Activated T-helper 9 cell treated with anti-CD3 and anti-CD28 coated beads, Interleukin-2, amount 50 U/mL, for 16 hours (primary cell): ENCODE measurements around the gene PKN1.

Experiments
- DNase-seq: peaks from one replicate; pipeline ENCODE4 v3.0.0-alpha.2; 2020; ENCODE audit warnings: low read depth

The PKN1 gene

GRCh38 chr19:14406645-14407401 lies 26.3 kb upstream of the PKN1 start:
- DNase-seq = no peak

- DNase-seq = no peak
Measured at GRCh38 chr19:14407605-14408484, 25.3 kb upstream of the PKN1 start.

- no peak for DNase-seq
Measured at GRCh38 chr19:14408491-14409145, 24.5 kb upstream of the PKN1 start.

- no peak for DNase-seq
Measured at GRCh38 chr19:14409146-14410023, 23.7 kb upstream of the PKN1 start.

- no peak for DNase-seq
Measured at GRCh38 chr19:14410091-14411051, 22.7 kb upstream of the PKN1 start.

GRCh38 chr19:14411161-14411937 lies 21.8 kb upstream of the PKN1 start:
- DNase-seq = no peak

- no peak for DNase-seq
Measured at GRCh38 chr19:14411938-14412245, 21.2 kb upstream of the PKN1 start.

- DNase-seq = no peak
Measured at GRCh38 chr19:14412324-14412995, 20.6 kb upstream of the PKN1 start.

GRCh38 chr19:14412996-14413692 lies 20.0 kb upstream of the PKN1 start:
- no peak for DNase-seq

GRCh38 chr19:14413693-14414181 lies 19.4 kb upstream of the PKN1 start:
- no peak for DNase-seq

- no peak for DNase-seq
Measured at GRCh38 chr19:14414926-14415690, 18.0 kb upstream of the PKN1 start.

- DNase-seq = no peak
Measured at GRCh38 chr19:14416817-14417231, 16.3 kb upstream of the PKN1 start.

GRCh38 chr19:14418856-14419105 lies 14.3 kb upstream of the PKN1 start:
- DNase-seq = no peak

- DNase-seq = peak; percentile 94
Measured at GRCh38 chr19:14419106-14419813, 13.8 kb upstream of the PKN1 start, which contains the start of gene DDX39A. Gene DDX39A (minus strand): TSS chr19:14419341. CDS start chr19:14413220, 6,121 bp downstream.

GRCh38 chr19:14425696-14426138 lies 7.4 kb upstream of the PKN1 start:
- no peak for DNase-seq

GRCh38 chr19:14427461-14427860 lies 5.6 kb upstream of the PKN1 start:
- no peak for DNase-seq

- no peak for DNase-seq
Measured at GRCh38 chr19:14428882-14429416, 4.2 kb upstream of the PKN1 start.
